Measurements from ENCODE around the gene FDX2. TPM values are rescaled to one million over a fixed set of nuclear protein-coding genes. Genes with fewer than 3 reads are reported as not detected.
A peak's percentile ranks its signal among the peaks of the same experiment; 100 is the strongest.

FDX2 gene
- total and polyA plus RNA-seq, 2 of the 13 experiments (the other 11 are each of a cell fraction or from before 2014, with no cell fraction given) = 21.0 to 24.7 TPM

- TF ChIP-seq USF2 (IDR thresholded peaks at IDR 0.05; ENCODE audit: low read depth, low read length) (no peak), USF2 (CRISPR knock-in tag; IDR thresholded peaks at IDR 0.05; ENCODE audit: borderline replicate concordance) (no peak), SIN3A (IDR thresholded peaks at IDR 0.05; ENCODE audit: borderline replicate concordance, low read depth, low read length) (peak; percentile 71), RELA (CRISPR knock-in tag; IDR thresholded peaks at IDR 0.05) (no peak), GRHL1 (CRISPR knock-in tag; conservative IDR thresholded peaks at IDR 0.05) (no peak), MLLT10 (CRISPR knock-in tag; IDR thresholded peaks at IDR 0.05) (no peak), NR2F2 (IDR thresholded peaks at IDR 0.05; ENCODE audit: borderline replicate concordance, low read depth) (no peak), CEBPB (IDR thresholded peaks at IDR 0.05; ENCODE audit: borderline replicate concordance, low read depth, low read length) (no peak), ZSCAN12 (CRISPR knock-in tag; IDR thresholded peaks at IDR 0.05) (no peak), ZNF253 (CRISPR knock-in tag; IDR thresholded peaks at IDR 0.05; ENCODE audit: borderline replicate concordance) (no peak), JUND (CRISPR knock-in tag; IDR thresholded peaks at IDR 0.05) (no peak), MBD4 (IDR thresholded peaks at IDR 0.05; ENCODE audit: borderline replicate concordance, low read length) (no peak), MTERF4 (CRISPR knock-in tag; IDR thresholded peaks at IDR 0.05) (no peak), ZNF501 (CRISPR knock-in tag; IDR thresholded peaks at IDR 0.05) (0 out of 2 replicates have a peak, but pooled peaks have one; percentile 7), SETDB1 (CRISPR knock-in tag; IDR thresholded peaks at IDR 0.05; ENCODE audit: borderline replicate concordance) (no peak), ZNF12 (CRISPR knock-in tag; IDR thresholded peaks at IDR 0.05) (no peak), IRF2 (CRISPR knock-in tag; IDR thresholded peaks at IDR 0.05) (no peak; the same call in 1 of the 2 replicates), HMGXB4 (CRISPR knock-in tag; IDR thresholded peaks at IDR 0.05; ENCODE audit: borderline replicate concordance in 1 of 2, low read depth in 1 of 2) (no peak; a peak in 1 of 4 replicates), SYNCRIP (IDR thresholded peaks at IDR 0.05; ENCODE audit: insufficient read depth, low read depth, low read length) (no peak), ZNF326 (CRISPR knock-in tag; IDR thresholded peaks at IDR 0.05; ENCODE audit: borderline replicate concordance) (no peak)
Observed at GRCh38 chr19:10332158-10332964, 16.5 kb upstream of the FDX2 start (continued).
